ENCODE results near the gene BIRC3.
"Not testable (repeated sequence)": the region's sequence is repeated elsewhere in the genome, so short reads cannot be mapped to it uniquely, and the experiment has no call there.

BIRC3 gene

GRCh38 chr11:102323542-102324251 is 6.4 kb downstream of the BIRC3 start:
- peak; percentile 61 for DNase-seq (ENCODE audit: low read depth)

DNA sequence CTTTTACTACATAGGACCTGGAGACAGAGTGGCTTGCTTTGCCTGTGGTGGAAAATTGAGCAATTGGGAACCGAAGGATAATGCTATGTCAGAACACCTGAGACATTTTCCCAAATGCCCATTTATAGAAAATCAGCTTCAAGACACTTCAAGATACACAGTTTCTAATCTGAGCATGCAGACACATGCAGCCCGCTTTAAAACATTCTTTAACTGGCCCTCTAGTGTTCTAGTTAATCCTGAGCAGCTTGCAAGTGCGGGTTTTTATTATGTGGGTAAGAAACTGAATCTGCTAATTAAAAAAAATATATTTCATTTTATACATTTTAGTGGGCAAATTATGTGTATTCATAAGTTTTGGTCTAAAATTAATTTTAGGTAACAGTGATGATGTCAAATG is 7.8 kb downstream of the BIRC3 start:
- no peak for DNase-seq (ENCODE audit: low read depth)

DNA sequence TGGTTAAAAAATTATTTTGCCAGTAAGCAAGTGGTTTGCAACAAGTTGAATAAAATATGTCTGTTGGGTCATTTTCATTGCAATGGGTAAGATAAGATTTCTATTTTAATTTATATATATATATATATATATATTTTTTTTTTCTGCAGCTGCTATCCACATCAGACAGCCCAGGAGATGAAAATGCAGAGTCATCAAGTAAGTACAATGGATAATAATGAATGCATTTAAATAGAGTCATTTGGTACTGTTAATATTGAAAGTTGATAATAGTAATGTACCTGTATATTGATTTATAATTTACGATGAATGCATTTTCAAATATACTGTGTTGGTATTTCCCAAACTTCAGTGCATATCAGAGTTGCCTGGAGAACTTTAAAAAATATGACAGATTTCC is 11.5 kb downstream of the BIRC3 start:
- DNase-seq (ENCODE audit: low read depth) = no peak

- no peak for DNase-seq (ENCODE audit: low read depth)
Measured at GRCh38 chr11:102330231-102330630, 12.9 kb downstream of the BIRC3 start.

- no peak for DNase-seq (ENCODE audit: low read depth)
Measured at GRCh38 chr11:102331341-102331740, 14.1 kb downstream of the BIRC3 start.

GRCh38 chr11:102332611-102332994 is 15.3 kb downstream of the BIRC3 start:
- DNase-seq (ENCODE audit: low read depth) = no peak

DNA sequence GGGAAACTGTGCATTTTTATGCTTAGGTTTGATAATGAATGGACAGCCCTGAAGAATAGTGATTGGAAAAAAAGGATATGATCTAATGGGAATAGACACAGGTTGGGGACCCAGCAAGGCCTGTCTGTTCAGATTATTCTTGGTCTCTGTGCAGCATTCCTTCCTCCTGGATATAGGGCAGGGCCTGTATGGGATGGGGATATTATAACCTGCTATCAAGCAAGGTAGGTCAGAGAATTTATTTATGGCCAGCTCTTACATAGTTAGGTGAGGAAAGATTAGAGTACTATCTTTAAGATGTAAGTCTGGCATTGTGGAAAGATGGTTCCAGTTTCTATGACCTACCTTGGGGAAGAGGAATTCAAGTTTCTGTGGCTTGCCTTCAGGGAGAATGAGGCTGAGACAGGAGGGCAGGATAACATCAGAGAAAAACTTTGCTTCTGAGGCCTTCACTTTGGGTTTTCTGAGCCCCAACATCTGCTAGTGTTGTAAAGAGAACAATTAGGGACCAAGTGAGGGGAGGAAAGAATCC is 21.3 kb downstream of the BIRC3 start:
- no peak for DNase-seq (ENCODE audit: low read depth)

DNA sequence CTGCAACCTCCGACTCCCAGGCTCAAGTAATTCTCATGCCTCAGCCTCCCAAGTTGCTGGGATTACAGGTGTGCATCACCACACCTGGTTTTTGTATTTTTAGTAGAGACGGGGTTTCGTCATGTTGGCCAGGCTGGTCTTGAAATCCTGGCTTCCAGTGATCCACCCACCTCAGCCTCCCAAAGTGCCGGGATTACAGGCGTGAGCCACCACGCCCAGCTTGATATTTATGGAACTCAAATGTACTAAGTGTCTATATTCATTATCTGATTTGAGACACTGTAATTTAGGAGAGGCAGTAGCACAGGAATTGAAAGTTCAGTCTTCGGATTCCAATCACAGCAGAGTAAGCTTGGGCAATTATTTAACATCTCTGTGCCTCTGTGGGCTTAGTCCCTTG is 24.0 kb downstream of the BIRC3 start:
- DNase-seq (ENCODE audit: low read depth) = not testable (repeated sequence)

DNA sequence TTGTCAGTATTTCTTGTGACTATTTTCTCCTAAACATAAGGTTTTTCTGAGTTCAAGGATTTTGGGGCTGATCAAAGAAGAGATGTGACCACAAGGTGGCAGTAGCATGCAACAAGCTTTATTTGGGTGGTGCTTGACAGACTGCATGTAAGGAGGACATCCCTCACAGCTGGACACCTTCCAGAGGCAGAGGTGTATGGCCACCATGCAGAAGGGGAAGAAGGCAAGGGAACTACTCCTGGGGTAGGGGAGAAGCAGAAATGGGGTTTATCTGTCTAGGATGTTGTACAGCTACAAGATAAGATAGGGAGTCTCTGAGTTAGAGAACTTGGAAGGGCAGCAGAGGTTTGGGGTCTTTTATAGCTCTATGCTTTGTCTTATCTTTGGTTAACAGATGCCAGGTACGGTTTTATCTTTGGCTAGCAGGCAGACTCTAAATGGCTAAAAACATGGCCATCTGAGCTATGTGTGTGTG is 24.6 kb downstream of the BIRC3 start:
- DNase-seq (ENCODE audit: low read depth) = no peak

DNA sequence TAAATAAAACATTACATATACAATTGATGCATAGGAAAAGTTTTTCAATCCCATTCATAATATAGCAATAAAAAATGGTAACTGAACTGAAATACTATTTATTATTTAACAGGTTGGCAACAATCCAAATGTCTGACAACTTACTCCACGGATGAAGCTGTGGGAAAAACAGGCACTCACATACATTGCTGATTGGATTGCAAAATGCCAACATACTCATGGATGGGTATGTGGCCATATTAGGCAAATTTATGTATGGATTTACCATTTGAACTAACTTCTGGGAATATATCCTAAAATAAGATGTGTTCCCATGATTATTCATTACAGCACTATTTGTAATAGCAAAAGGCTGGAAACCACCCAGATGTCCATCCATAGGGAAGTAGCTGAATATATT is 26.5 kb downstream of the BIRC3 start:
- no peak for DNase-seq (ENCODE audit: low read depth)

DNA sequence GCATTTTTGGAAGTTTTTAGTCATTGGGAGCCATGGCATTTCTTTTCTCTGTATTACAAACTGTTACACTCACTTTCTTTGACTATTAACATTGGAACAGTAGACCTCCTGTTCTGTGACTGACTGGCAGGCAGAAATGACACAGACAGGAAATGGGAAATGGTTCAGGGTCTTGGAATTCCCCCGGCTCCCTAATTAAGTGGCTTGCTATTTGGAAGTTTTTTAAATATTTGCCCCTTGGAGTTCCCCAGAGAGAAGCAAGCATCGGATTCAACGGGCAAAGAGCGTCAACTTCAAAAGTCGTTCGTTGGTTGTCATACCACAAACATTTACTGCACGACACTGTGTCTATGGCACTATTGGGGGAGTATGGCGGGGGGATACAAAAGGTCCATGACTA is 28.6 kb downstream of the BIRC3 start:
- peak; percentile 53 for DNase-seq (ENCODE audit: low read depth)

DNA sequence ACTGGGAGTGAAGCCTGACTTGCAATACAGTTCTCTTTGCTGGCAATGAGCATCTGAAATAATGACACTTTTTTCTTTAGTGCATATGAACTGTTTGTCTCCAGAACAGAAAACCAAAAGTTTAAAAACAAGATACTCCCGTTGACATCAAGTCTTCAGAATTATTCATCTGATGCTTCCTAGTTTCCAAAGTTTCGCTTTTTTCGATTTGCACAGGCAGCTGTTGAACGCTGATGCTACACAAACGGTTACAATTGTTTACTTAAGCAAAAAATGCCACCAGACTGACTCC is 29.1 kb downstream of the BIRC3 start:
- no peak for DNase-seq (ENCODE audit: low read depth)

GRCh38 chr11:102346748-102347461 is 29.6 kb downstream of the BIRC3 start, which contains the start of gene BIRC2:
BIRC2 (plus strand) TSS chr11:102347214; CDS start chr11:102349855, 2,641 bp downstream.
- peak; percentile 60 for DNase-seq (ENCODE audit: low read depth)

- no peak for DNase-seq (ENCODE audit: low read depth)
Measured at GRCh38 chr11:102347462-102348370, 30.4 kb downstream of the BIRC3 start.

- no peak for DNase-seq (ENCODE audit: low read depth)
Measured at GRCh38 chr11:102357116-102357515, 39.8 kb downstream of the BIRC3 start.

- no peak for DNase-seq (ENCODE audit: low read depth)
Measured at GRCh38 chr11:102359372-102359771, 42.1 kb downstream of the BIRC3 start.

DNA sequence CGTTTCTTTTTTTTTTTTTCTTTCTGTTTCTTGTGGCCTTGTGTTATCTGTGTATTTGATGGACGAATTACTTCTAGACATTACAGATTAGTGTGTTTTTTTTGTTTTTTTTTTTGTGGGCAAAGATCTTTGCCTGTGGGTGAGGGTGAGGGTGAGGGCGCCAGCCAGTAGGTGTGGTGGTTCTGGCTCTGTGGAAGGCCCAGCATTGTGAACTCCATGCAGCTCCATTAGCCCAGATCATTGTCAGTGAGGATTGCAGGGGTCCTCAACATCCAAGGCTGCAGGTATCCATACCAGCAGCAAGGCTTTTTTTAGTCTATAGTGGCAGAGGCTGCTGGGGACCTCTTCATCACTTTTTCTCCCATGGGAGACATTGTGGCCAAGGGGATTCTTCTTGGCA is 43.4 kb downstream of the BIRC3 start:
- no peak for DNase-seq (ENCODE audit: low read depth)

DNA sequence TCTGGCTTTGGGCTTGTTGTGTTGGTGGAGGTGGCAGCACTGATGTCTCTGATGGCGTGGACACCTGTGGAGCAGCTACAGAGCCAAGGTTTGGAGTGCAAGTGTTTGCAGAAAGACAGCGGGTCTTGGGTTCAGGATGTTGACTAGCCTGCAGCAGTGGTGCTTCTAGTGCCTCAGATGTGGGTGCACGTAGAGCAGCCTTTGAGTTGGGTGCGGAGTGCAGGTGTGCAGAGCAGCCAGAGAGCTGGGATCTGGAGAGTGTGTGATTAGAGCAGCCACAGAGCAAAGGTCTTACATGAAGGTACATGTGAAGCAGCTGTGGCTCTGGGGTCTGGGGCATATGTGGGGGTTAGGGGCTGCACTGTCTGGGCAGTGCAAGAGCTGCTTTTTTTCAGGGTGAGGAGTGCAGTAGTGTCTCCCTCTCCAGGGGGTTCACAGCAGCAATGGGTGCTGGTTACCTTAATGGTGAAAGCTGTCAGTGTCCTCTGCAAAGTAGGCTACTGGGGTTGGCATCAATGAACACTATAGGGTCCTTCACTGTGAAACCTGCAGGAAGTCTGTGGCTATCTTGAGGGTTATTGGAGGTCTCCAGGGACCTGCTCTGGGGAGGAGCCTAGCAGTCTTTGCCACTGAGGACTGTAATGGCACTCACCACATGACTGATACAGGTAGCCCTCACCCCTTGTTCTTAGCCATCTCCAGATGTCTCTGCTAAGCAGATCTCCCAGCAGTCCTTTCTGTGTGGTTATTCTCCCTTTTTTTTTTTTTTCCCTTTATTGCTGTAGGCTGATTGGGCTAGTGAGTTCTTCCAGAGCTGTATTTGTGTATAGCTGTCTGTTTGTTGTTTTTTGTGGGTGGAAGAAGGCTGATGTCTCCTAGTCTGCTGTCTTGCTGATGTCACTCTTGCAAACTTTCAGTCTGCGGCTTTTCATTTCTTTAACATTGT is 44.1 kb downstream of the BIRC3 start:
- DNase-seq (ENCODE audit: low read depth) = no peak

DNA sequence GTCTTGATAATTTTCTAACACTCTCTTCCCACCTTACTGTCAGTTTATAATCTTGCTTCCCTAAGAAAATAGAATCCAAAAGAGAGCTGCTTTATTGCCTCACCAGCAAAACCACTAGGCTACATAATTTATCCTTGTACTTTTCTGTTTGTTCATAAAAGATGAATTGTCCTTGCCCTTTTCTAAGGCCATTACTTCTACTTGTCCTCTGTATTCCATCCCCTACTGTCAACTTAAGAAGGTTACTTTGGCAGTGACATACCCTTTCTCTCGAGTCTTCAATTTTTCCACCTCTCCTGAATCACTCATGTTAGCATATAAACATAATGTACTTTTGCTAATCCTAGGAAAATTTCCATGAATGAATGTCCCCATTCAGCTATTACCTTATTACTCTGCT is 47.7 kb downstream of the BIRC3 start:
- DNase-seq (ENCODE audit: low read depth) = no peak

DNA sequence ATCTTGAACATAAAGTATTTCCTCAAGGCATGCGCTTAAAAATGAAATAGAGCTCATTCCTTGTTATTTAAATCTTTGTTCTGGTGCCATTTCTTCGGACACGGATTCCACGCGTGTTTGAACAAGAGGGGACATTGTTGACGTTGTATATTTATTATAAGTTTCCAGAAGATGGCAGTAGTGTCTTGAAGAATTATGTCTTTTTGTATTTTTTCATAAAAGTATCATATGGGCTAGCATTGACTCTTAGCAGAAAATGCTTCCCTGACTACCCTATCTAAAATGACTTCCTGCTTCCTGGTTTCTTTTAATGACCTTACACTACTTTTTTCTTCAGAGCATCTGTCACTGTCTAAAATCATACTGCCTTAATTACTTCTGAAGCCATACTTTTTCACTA is 50.1 kb downstream of the BIRC3 start:
- DNase-seq (ENCODE audit: low read depth) = no peak

GRCh38 chr11:102368472-102368871 is 51.2 kb downstream of the BIRC3 start:
- no peak for DNase-seq (ENCODE audit: low read depth)
